ENCODE results near the gene CRIM1.

The CRIM1 gene

GRCh38 chr2:36329746-36330472 lies 25.7 kb upstream of the CRIM1 start:
- TF ChIP-seq EZH2 (IDR thresholded peaks at IDR 0.05; ENCODE audit: borderline replicate concordance, low read depth, low read length, severe bottlenecking) = no peak
- TF ChIP-seq CTCF (IDR thresholded peaks at IDR 0.05; ENCODE audit: borderline replicate concordance, extremely low read depth, low read length, poor library complexity, severe bottlenecking) = no peak
- no peak for ATAC-seq (ENCODE audit: insufficient read depth, low read depth)
- no peaks in the 10 kb centered on the region for H3K9me3 ChIP-seq (ENCODE audit: insufficient read depth, low read length, severe bottlenecking)

GRCh38 chr2:36330473-36331395 lies 24.8 kb upstream of the CRIM1 start:
- H3K4me2 ChIP-seq (ENCODE audit: insufficient read depth, low read length) = no peak overlapping the region

More at GRCh38 chr2:36329746-36330472, 25.7 kb upstream of the CRIM1 start:
- Histone ChIP-seq H2AFZ (ENCODE audit: low read depth, low read length) (no peak overlapping the region), H3K36me3 (ENCODE audit: insufficient read depth, low read length) (no peaks in the 10 kb centered on the region), H3K4me2 (ENCODE audit: insufficient read depth, low read length) (no peak overlapping the region), H4K20me1 (ENCODE audit: insufficient read depth, low read length) (no peaks in the 10 kb centered on the region), H3K4me3 (ENCODE audit: low read depth in 1 of 2, low read length in 2 of 2) (no peak overlapping the region), H3K4me1 (ENCODE audit: insufficient read depth, low read length) (no peaks in the 10 kb centered on the region), H3K79me2 (ENCODE audit: insufficient read depth, low read length) (no peaks in the 10 kb centered on the region), H3K27me3 (ENCODE audit: insufficient read depth, low read length, poor library complexity) (no peaks in the 10 kb centered on the region), H3K27ac (ENCODE audit: low read length) (no peak overlapping the region), H3K9ac (ENCODE audit: low read depth, low read length) (no peak overlapping the region)
- DNase-seq = no peak

DNA sequence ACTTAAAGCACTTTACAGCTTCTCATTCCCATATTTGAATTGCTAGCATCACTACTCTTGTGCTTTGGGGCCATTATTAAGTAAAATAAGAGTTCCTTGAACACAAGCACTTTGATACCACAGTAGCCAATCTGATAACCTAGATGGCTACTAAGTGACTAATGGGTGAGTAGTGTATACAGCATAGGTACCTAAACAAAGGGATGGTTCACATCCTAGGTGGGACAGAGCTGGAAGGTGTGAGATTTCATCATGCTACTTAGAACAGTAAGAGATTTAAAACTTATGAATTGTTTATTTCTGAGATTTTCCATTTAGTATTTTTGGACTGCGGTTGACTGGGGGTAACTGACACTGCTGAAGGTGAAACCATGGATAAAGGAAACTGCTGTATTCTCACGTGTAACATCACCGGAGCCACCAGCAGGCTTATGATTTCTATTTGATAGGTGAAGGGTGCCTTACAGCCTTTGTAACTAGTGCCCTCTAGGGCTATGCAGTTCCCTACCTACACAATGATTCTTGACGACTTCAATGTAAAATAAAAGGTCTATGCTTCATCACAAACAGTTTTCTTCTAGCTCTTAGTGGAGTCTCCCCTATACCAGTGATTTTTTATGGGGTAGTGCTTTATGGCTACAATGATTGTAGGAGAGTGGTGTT lies 22.1 kb upstream of the CRIM1 start:
- Histone ChIP-seq H3K27ac (ENCODE audit: low read length) (no peak overlapping the region), H3K36me3 (ENCODE audit: insufficient read depth, low read length) (no peaks in the 10 kb centered on the region), H3K79me2 (ENCODE audit: insufficient read depth, low read length) (no peaks in the 10 kb centered on the region), H3K9ac (ENCODE audit: low read depth, low read length) (no peak overlapping the region), H3K4me3 (ENCODE audit: low read depth in 1 of 2, low read length in 2 of 2) (no peak overlapping the region), H3K4me2 (ENCODE audit: insufficient read depth, low read length) (no peak overlapping the region), H3K9me3 (ENCODE audit: insufficient read depth, low read length, severe bottlenecking) (no peaks in the 10 kb centered on the region), H2AFZ (ENCODE audit: low read depth, low read length) (no peak overlapping the region), H4K20me1 (ENCODE audit: insufficient read depth, low read length) (no peaks in the 10 kb centered on the region), H3K4me1 (ENCODE audit: insufficient read depth, low read length) (no peaks in the 10 kb centered on the region), H3K27me3 (ENCODE audit: insufficient read depth, low read length, poor library complexity) (no peaks in the 10 kb centered on the region)
- ATAC-seq (ENCODE audit: insufficient read depth, low read depth) (no peak; the same call in 2 of the 3 replicates), DNase-seq (no peak)
- no peak for TF ChIP-seq EZH2 (IDR thresholded peaks at IDR 0.05; ENCODE audit: borderline replicate concordance, low read depth, low read length, severe bottlenecking)
- TF ChIP-seq CTCF (IDR thresholded peaks at IDR 0.05; ENCODE audit: borderline replicate concordance, extremely low read depth, low read length, poor library complexity, severe bottlenecking) = peak; percentile 26

More at GRCh38 chr2:36330473-36331395, 24.8 kb upstream of the CRIM1 start:
- no peaks in the 10 kb centered on the region for H3K4me1 ChIP-seq (ENCODE audit: insufficient read depth, low read length)
- no peaks in the 10 kb centered on the region for H3K79me2 ChIP-seq (ENCODE audit: insufficient read depth, low read length)
- no peak for TF ChIP-seq CTCF (IDR thresholded peaks at IDR 0.05; ENCODE audit: borderline replicate concordance, extremely low read depth, low read length, poor library complexity, severe bottlenecking)
- no peaks in the 10 kb centered on the region for H3K36me3 ChIP-seq (ENCODE audit: insufficient read depth, low read length)
- ATAC-seq (ENCODE audit: insufficient read depth, low read depth) (no peak), DNase-seq (no peak)
- H3K9me3 ChIP-seq (ENCODE audit: insufficient read depth, low read length, severe bottlenecking) = no peaks in the 10 kb centered on the region
- no peaks in the 10 kb centered on the region for H4K20me1 ChIP-seq (ENCODE audit: insufficient read depth, low read length)
- H3K9ac ChIP-seq (ENCODE audit: low read depth, low read length) = no peak overlapping the region
- H2AFZ ChIP-seq (ENCODE audit: low read depth, low read length) = no peak overlapping the region
- no peaks in the 10 kb centered on the region for H3K27me3 ChIP-seq (ENCODE audit: insufficient read depth, low read length, poor library complexity)
- no peak overlapping the region for H3K4me3 ChIP-seq (ENCODE audit: low read depth in 1 of 2, low read length in 2 of 2)
- H3K27ac ChIP-seq (ENCODE audit: low read length) = no peak overlapping the region

All from DND-41 (cell line).